HL-60 (cell line): ENCODE measurements around the gene HEATR3.

Source experiments
- DNase-seq, 2 experiments: peaks; one replicate each; pipeline ENCODE4 v3.0.0-alpha.2; 2010 to 2020; ENCODE audit warnings: low read depth in 1 of 2, low spot score in 1 of 2
- H3K27ac ChIP-seq: fragments of 250-450 bp; sonication (Bioruptor Pico); replicated peaks from 2 replicates; pipeline ENCODE4 v1.5.1; 2020; ENCODE audit warnings: mild to moderate bottlenecking, moderate library complexity
- H3K27me3 ChIP-seq: fragments of 250-450 bp; sonication (Bioruptor Pico); 2 replicates; pipeline ENCODE4 v1.5.1; 2021; ENCODE audit warnings: mild to moderate bottlenecking, moderate library complexity; ENCODE audit not compliant: insufficient read depth, poor library complexity, severe bottlenecking
- H3K4me3 ChIP-seq: replicated peaks from 2 replicates; pipeline ENCODE4 v1.5.1; 2011; ENCODE audit warnings: mild to moderate bottlenecking, control low read depth, low read length; ENCODE audit not compliant: insufficient read depth
- CTCF ChIP-seq: IDR thresholded peaks from one replicate; pipeline ENCODE4 v1.5.1; 2011; ENCODE audit warnings: low read length, control low read depth, inconsistent platforms; ENCODE audit not compliant: insufficient read depth
- GABPA ChIP-seq: IDR thresholded peaks from 2 replicates; pipeline ENCODE4 v1.6.1; 2012; ENCODE audit warnings: low read depth
- POLR2AphosphoS5 ChIP-seq: IDR thresholded peaks from 2 replicates; pipeline ENCODE4 v1.6.1; 2012; ENCODE audit warnings: low read depth
- SPI1 ChIP-seq: IDR thresholded peaks from 2 replicates; pipeline ENCODE4 v1.6.1; 2012; ENCODE audit warnings: low read depth, mild to moderate bottlenecking, borderline replicate concordance
- TF ChIP-seq, protein P1 (sequence below): IDR thresholded peaks from 2 replicates; pipeline ENCODE4 v1.6.1; 2012; ENCODE audit warnings: low read depth; ENCODE audit not compliant: insufficient replicate concordance

The HEATR3 gene

DNA sequence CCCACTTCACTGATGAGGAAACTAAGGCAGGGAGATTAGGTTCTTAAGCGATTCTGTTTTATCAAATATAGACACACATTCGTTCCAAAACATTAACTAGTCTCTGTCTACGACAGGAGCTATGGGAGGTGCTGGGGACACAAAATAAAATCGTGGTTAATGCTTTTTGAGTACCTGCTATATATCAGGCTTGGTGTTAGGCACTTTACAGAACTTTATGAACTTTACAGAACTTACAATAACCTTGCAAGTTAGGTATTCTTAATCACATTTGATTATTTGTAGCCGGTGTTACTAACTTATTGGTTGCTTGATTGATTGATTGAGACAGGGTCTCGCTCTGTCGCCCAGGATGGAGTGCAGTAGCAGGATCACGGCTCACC is 538 bp upstream of the HEATR3 start:
- no peak for TF ChIP-seq GABPA
- no peak for TF ChIP-seq SPI1
- no peak for TF ChIP-seq POLR2AphosphoS5
- TF ChIP-seq CTCF = no peak
- TF ChIP-seq, protein P1, sequence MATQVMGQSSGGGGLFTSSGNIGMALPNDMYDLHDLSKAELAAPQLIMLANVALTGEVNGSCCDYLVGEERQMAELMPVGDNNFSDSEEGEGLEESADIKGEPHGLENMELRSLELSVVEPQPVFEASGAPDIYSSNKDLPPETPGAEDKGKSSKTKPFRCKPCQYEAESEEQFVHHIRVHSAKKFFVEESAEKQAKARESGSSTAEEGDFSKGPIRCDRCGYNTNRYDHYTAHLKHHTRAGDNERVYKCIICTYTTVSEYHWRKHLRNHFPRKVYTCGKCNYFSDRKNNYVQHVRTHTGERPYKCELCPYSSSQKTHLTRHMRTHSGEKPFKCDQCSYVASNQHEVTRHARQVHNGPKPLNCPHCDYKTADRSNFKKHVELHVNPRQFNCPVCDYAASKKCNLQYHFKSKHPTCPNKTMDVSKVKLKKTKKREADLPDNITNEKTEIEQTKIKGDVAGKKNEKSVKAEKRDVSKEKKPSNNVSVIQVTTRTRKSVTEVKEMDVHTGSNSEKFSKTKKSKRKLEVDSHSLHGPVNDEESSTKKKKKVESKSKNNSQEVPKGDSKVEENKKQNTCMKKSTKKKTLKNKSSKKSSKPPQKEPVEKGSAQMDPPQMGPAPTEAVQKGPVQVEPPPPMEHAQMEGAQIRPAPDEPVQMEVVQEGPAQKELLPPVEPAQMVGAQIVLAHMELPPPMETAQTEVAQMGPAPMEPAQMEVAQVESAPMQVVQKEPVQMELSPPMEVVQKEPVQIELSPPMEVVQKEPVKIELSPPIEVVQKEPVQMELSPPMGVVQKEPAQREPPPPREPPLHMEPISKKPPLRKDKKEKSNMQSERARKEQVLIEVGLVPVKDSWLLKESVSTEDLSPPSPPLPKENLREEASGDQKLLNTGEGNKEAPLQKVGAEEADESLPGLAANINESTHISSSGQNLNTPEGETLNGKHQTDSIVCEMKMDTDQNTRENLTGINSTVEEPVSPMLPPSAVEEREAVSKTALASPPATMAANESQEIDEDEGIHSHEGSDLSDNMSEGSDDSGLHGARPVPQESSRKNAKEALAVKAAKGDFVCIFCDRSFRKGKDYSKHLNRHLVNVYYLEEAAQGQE = no peak
- H3K27me3 ChIP-seq = no peaks in the 10 kb centered on the region
- H3K27ac ChIP-seq = peak overlapping the region; percentile 90
- DNase-seq = no peak
- peak overlapping the region; percentile 98 for H3K4me3 ChIP-seq

DNA sequence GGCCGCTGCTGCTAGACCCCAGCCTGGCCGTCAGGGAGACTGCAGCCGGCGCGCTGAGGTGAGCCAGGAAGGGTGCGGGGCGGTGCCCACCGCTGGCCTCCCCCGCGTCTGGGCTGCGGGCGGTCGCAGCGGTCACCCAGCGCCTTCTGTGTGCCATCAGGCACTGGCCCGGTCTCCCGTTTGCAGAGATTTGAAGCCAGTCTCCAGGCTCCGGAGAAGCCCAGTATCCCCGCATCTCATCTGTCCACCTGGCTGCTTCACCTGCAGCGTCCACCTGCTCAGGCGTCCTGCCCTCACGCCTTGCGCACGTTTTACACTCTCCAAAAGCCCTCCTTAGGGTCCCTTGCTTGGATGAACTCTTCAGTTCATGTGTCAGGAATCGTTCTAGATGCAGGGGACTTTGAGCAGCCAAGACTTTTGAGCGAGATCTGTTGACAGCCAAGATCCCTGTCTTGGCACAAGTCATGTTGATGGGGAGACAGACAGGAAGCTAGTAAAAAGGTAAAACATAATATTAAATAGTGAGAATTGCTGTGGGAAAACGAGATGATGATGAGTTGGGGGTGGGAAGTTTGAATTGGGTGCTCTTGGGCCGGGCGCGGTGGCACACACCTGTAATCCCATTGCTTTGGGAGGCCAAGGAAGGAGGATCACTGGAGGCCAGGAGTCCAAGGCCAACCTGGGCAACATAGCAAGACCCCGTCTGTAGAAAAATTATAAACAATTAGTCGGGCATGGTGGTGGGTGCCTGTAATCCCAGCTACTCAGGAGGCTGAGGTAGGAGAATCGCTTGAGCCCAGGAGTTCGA is 916 bp downstream of the HEATR3 start:
- H3K27ac ChIP-seq = peak overlapping the region; percentile 46
- H3K4me3 ChIP-seq = peak overlapping the region; percentile 98
- TF ChIP-seq CTCF (no peak), GABPA (no peak), POLR2AphosphoS5 (no peak), SPI1 (no peak)
- TF ChIP-seq, protein P1 = no peak
- DNase-seq = no peak
- H3K27me3 ChIP-seq = no peaks in the 10 kb centered on the region

GRCh38 chr16:50067290-50067853 is 1.6 kb downstream of the HEATR3 start:
- H3K27ac ChIP-seq = no peak overlapping the region
- TF ChIP-seq SPI1 = peak; percentile 38; the same call in 1 of the 2 replicates
- TF ChIP-seq GABPA = no peak
- TF ChIP-seq, protein P1 = no peak
- peak; percentile 52 for TF ChIP-seq CTCF
- no peak for TF ChIP-seq POLR2AphosphoS5

More at GRCh38 chr16:50067290-50067853, 1.6 kb downstream of the HEATR3 start:
- peak overlapping the region; percentile 98 for H3K4me3 ChIP-seq
- no peaks in the 10 kb centered on the region for H3K27me3 ChIP-seq
- peak; percentile 21 to 57 for DNase-seq
